ENCODE data around the gene DCHS2.
A peak's percentile ranks its signal among the peaks of the same experiment; 100 is the strongest.

Gene DCHS2

GRCh38 chr4:154368060-154368459 is 123.5 kb downstream of the DCHS2 start:
- no peak for DNase-seq

- DNase-seq: no peak
Measured at GRCh38 chr4:154367659-154368058, 123.9 kb downstream of the DCHS2 start.

DNA sequence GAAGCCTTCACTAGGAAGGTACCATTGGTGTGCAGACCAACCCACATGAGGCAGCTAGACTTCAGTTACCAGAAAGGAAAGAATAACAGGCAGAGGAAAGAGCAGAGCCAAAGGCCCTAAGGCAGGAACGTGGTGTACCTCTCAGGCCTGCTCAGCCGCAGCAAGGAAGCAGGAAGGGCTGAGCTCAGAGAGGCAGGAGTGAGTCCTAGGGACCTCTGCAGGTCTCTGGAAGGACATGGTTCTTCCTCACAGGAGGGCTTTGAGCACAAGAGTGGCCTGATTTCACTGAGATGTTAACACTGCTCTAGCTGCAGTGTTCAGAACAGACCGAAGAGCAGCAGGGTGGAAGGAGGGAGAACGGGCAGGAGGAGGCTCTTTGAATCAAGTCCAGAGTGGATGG is 124.6 kb downstream of the DCHS2 start:
- no peak for DNase-seq

DNA sequence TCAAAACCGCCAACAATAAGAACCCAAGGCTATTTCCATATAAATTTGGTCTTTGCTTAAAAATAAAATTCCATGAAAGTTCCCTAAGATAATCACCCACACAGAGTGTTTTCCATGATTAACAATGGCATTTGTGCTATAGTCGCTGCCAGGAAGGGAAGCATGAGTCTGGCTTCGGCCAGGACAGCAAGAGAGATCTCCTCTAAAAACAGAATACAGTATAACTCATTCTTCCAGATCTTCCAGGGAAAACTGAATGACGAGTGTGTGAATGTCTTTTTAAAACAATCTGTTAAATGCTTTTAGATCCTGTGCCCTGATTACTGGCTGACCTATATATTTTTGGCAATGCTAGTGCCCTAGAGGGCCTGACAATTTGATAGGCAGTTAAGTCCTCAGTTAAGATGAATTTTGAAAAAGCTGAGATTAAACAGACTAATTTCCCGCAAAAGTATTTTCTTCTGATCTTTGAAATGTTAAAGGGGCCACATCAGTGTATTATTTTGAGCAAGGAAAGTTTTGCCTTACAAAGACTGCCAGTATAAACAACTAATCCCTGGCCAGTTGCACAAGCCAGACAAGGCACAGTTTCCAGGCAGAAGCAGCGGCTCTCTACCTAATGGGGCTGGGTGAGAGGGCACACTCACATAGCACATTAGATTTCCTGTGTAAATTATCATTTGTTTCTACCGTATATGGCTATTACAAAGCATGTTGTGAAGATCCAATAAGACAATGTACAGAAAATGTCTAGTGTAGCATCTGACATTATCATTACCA is 127.3 kb downstream of the DCHS2 start:
- DNase-seq: no peak

- no peak for DNase-seq
Measured at GRCh38 chr4:154361450-154361849, 130.1 kb downstream of the DCHS2 start.

DNA sequence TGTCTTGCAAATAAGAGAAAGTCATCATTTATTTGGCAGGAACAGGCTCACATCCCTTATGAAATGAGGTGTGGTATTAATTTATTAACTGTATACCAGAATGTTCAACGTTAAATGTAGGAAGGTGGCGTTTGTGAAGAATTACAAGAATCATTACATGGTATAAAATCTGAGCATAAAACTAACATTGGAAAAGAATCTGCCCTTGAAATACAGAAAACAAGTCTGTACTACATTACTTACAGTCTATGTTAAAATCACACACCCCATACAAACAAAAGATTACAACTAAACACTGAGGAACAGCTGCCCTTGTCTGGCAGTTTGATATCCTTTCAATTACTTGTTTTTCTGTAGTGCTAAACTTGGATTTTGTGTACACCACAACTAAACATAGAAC is 131.1 kb downstream of the DCHS2 start:
- DNase-seq: no peak

- DNase-seq: no peak
Measured at GRCh38 chr4:154354883-154355282, 136.7 kb downstream of the DCHS2 start.

DNA sequence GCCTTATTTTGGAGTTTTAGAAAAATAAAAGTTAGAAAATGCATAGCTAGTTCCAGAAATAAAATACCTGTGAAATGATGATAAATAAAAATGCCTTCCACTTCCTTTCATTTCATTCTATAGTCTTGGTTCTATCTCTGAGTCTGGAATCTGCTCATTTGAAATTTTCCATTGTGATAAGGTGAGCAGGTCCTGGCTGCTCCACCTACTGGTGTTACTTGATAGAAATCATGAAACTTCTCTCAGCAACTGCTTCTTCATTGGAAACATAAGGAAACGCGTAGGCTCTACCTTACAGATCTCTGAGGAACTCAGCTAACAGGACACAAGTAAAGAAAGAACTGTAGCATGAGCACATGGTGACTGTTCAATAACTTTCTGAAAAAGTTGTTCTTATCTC is 141.8 kb downstream of the DCHS2 start:
- DNase-seq: no peak

DNA sequence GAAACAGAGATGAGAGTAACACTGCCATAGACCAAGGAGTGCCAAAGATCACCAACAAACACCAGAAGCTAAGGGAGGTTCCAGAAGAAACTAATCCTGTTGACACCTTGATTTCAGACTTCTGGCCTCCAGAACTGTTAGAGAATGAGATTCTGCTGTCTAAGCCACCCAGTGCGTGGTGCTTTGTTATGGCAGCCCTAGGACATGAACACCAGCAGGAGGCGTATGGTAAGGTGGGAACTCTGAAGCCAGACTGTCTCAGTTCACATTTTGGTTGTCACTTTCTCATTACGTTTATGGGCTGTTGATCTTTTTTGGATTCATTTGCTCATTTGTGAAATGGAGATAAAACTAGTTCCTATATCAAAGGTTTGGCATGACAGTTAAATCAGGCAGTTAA is 142.9 kb downstream of the DCHS2 start:
- no peak for DNase-seq

DNA sequence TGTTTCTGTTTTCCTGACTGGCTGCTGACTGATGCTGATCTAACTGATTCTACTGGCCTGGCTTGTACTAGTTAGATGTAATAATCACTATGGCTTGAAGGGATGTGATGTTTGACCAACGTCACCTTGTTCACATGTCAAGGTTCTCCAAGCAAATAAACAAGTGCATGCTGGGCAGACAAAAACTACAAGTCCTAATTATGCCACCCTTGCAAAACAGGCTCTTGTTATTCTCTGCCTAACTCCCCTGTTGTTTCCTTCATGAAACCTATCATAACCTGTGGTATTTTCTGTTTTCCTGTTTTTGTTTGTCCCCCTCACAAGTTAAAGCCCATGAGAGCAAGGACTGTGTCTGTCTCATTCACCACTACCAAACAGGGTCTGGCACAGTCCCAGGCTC is 146.2 kb downstream of the DCHS2 start:
- no peak for DNase-seq

DNA sequence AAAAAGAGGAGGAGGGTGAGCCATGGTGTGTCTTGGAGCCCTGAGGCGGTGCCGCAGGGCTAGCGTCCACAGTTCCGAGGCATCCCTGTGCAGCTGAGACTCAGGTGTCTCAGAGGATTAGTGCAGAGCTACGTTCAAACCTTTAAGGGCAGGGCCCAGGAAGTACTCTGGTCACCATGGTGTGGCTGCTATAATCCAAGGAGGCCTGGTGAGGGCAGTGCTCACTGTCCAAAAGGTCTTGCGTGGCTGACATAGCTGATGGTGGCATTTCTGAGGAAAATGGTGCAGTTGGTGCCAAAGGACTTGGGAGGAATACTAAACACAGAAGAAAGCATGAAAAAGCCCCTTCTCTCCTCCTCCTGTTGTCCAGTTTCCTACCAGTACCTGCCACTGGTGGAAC is 146.9 kb downstream of the DCHS2 start:
- no peak for DNase-seq

DNA sequence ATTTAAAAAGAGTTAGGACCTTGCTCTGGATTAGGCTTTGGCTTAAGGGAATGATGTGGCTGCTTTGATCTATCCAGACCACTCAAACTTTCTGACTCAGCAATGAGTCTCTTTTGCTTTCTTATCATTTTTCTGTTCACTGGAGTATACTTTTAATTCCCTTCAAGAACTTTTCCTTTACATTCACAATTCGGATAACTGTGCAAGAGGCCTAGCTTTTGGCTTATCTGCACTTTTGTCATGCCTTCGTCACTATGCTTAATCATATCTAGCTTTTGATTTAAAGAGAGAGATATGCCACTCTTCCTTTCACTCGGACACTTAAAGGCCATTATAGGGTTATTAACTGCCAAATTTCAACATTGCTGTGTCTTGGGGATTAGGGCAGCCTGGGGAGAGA is 147.9 kb downstream of the DCHS2 start:
- DNase-seq: no peak

- DNase-seq: no peak
Measured at GRCh38 chr4:154341448-154341847, 150.2 kb downstream of the DCHS2 start.

GRCh38 chr4:154335588-154335987 is 156.0 kb downstream of the DCHS2 start:
- no peak for DNase-seq

GRCh38 chr4:154332681-154333421 is 158.7 kb downstream of the DCHS2 start:
- DNase-seq: peak; percentile 38 to 54

GRCh38 chr4:154329939-154330338 is 161.7 kb downstream of the DCHS2 start:
- no peak for DNase-seq

- DNase-seq: no peak
Measured at GRCh38 chr4:154329268-154329868, 162.2 kb downstream of the DCHS2 start.

- DNase-seq: no peak
Measured at GRCh38 chr4:154328030-154328429, 163.6 kb downstream of the DCHS2 start.

- no peak for DNase-seq
Measured at GRCh38 chr4:154320521-154320920, 171.1 kb downstream of the DCHS2 start.

DNA sequence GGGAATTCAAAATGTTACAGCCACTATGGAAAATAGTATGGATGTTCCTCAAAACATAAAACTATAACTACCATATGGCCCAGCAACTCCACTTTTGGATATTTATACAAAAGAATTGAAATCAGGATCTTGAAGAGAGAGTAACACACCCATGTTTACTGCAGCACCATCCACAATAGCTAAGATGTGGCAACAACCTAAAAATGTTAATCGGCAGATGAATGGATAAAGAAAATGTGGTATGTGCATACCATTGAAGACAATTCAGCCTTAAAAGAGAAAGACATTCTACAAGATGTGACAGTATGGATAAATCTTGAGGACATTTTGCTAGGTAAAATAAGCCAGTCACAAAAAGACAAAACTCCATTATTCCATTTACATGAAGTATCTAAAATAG is 171.9 kb downstream of the DCHS2 start:
- no peak for DNase-seq

DNA sequence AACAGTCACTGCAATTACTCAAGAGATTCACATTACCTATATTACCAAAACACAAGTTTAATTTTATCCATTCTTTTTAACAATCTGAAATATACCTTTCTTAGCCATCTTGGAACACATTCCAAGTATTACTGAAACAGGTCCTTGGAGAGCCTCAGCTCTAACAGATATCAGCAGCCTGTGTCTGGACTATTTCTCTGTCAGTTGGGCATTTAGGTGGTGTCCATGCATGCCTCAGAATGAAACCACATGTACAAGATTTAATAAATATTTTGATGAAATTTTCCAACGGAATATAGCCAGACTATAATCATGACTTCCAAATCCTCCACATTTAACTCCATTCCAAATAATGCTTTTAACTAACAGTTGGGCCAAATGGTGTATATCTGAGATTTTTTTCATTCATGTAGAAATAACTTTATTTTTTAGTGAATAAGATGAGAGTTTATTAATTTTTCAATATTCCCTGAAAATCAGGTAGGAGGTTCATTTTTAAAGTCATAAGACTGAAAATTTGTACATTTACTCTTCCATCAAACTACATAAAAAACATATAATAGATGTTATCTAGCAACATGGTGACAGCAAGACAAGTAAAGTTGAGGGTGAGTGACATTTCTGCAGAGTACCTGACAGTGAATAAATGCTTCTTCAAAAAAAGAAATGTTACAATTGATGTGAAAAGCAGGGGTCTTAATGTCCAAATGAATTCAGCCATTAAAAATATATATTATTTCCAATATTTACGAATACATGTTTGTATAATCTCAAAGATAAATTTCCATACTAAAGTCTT is 174.2 kb downstream of the DCHS2 start:
- no peak for DNase-seq

DNA sequence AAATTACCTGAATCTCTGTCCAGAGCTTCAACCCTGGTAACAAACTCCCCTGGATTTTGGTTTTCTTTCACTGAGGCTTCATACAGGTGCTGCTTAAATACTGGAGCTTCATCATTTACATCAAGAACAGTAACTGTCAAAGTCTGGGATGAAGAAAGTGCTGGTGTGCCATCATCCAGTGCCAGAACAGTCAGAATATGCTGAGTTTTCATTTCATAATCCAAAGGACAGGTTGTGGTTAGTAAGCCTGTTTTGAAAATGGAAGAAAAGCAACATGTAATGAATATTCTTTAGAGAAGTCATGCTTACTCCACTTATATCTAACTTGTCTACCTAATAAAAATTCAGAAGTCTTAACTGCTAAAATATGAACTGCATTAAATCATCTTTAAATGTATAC is 175.9 kb downstream of the DCHS2 start:
- no peak for DNase-seq

DNA sequence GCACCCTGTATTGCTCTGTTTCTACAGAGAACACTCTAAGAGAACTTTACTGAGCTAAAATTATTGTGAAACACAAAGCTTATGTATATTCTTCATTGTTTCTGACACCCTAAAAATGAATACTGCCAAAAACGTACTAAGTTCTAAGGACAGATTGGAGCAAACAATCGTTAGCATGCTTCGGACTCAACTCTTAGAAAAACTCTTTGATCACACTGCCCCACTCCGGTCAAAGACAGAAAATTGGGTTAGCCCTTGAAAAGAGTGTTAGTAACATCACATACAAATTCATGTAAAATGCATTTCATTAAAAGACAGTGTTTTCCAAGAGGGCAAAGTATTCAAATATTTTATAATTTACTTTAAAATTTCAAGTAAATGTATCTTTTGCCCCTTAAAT is 177.4 kb downstream of the DCHS2 start:
- DNase-seq: no peak
